Measurements from ENCODE around the gene POU3F1. TPM values are rescaled to one million over a fixed set of nuclear protein-coding genes. Genes with fewer than 3 reads are reported as not detected.
A peak's percentile ranks its signal among the peaks of the same experiment; 100 is the strongest.

The POU3F1 gene
- total and polyA plus RNA-seq, 10 of the 15 experiments (the other 5 are each of a cell fraction or from before 2014, with no cell fraction given), result 0.04 to 0.53 (median 0.10) TPM; not detected in 3

DNA sequence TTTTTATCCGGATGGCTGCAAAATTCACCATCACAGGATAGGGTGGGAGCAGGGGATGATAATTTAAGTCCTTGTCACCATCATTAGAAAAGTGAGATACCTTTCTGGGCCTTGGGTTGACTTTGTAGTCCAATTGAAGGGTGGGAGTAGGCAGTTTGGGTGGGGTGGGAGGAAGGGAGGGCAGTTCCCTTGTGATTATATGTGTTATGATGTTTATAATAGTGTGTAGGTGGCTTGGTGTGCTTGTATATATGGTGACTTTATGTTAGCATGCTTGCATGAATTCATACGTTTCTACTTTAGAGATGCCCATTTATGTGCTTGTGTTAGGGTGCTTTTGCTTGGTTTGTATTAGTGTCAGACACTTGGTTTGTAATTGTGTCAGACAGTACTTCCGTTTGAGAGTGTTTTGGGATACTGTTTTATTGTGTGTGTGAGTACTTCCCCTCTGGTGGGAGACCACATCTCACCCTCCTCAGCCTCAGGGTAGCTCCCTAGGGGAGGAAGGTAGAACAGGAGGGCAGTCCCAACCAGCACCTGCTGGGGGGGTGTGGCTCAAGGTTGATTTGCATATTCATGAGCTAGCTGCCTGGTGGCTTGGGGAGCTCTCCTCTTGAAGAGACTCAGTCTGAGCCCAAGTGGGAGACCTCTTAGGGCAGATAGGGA is 6.3 kb upstream of the POU3F1 start:
- ChIA-PET CTCF (interaction anchor here (0.5 to 4.5 kb wide), 13 partner anchors 10 to 782 kb away, joined by 3 to 92 read pairs (median 4); no protein-coding TSS in a partner anchor), SMC1A (ENCODE audit: uncharacterized antibody, unreplicated experiment) (interaction anchor here (0.7 to 23.8 kb wide), 14 partner anchors 9 to 195 kb away, joined by 3 to 316 read pairs (median 5); no protein-coding TSS in a partner anchor), RAD21 (ENCODE audit: unreplicated experiment) (interaction anchor here (0.5 to 5.2 kb wide), 15 partner anchors 10 to 533 kb away, joined by 3 to 61 read pairs (median 5); partner anchors contain the start of gene UTP11), POLR2A (interaction anchor here (0.5 to 4.2 kb wide), 13 partner anchors 9 to 219 kb away, joined by 3 to 32 read pairs (median 5); no protein-coding TSS in a partner anchor)
- no peak overlapping the region for H3K4me2 ChIP-seq (ENCODE audit: control insufficient read depth, insufficient read depth)
- no peak overlapping the region for H2AFZ ChIP-seq (ENCODE audit: control insufficient read depth, low read depth, low read length)
- H3K36me3 ChIP-seq (ENCODE audit: control insufficient read depth in 2 of 2, insufficient read depth in 2 of 2, low read length in 1 of 2), result no peaks in the 10 kb centered on the region
- H3K9ac ChIP-seq (ENCODE audit: control insufficient read depth, insufficient read depth, low read length), result no peak overlapping the region
- H3K4me3 ChIP-seq, result no peak overlapping the region
- H3K79me2 ChIP-seq (ENCODE audit: control insufficient read depth, insufficient read depth, low read length), result no peaks in the 10 kb centered on the region
- WGBS (ENCODE audit: insufficient coverage, insufficient replicate concordance, low lambda C conversion rate, missing lambda C conversion rate), result 8% methylated on average over 3 of the region's 3 CpGs
- in situ Hi-C loops (cut with MboI) (no loop called here), intact Hi-C loops (cut with micrococcal nuclease; ENCODE audit: unreplicated experiment) (no loop called here)
- DNase-seq (ENCODE audit: low read depth, low spot score), result peak; percentile 58
- no peaks in the 10 kb centered on the region for H3K9me3 ChIP-seq (replicated peaks; ENCODE audit: control insufficient read depth, insufficient read depth, low read length)
- H3K27me3 ChIP-seq (replicated peaks in 1 of 2; ENCODE audit: control insufficient read depth in 2 of 2, insufficient read depth in 2 of 2, low read length in 1 of 2), result no peaks in the 10 kb centered on the region
- no peak overlapping the region for H3K27ac ChIP-seq (ENCODE audit: control insufficient read depth, insufficient read depth)
- ATAC-seq, result peak; percentile 85
- peak; percentile 35 for FAIRE-seq
- peaks cover 29% of the 10 kb centered on the region for H3K4me1 ChIP-seq (ENCODE audit: control insufficient read depth, insufficient read depth, low read length)
- no peaks in the 10 kb centered on the region for H4K20me1 ChIP-seq (ENCODE audit: control insufficient read depth, insufficient read depth)
- BruUV-seq (replicated peaks), result no TSS peak
- TF ChIP-seq ATF7 (IDR thresholded peaks at IDR 0.05; ENCODE audit: low read depth), result 0 out of 2 replicates have a peak, but pooled peaks have one; percentile 4
- TF ChIP-seq BACH1 (IDR thresholded peaks at IDR 0.05; ENCODE audit: borderline replicate concordance), result no peak
- TF ChIP-seq MTA2 (IDR thresholded peaks at IDR 0.05; ENCODE audit: low read depth), result peak; percentile 56
- TF ChIP-seq RUNX3 (IDR thresholded peaks at IDR 0.05; ENCODE audit: low read length), result peak; percentile 54
- TF ChIP-seq NR2C1 (IDR thresholded peaks at IDR 0.05), result no peak
- no peak for TF ChIP-seq BRCA1 (IDR thresholded peaks at IDR 0.05; ENCODE audit: low read depth, low read length)
- TF ChIP-seq GATAD2B (conservative IDR thresholded peaks at IDR 0.05; ENCODE audit: low read depth), result peak; percentile 68
- TF ChIP-seq NBN (IDR thresholded peaks at IDR 0.05), result 0 out of 2 replicates have a peak, but pooled peaks have one; percentile 70
- no peak for TF ChIP-seq KAT2A (conservative IDR thresholded peaks at IDR 0.05; ENCODE audit: control insufficient read depth, low read depth, low read length)
- peak; percentile 22 for TF ChIP-seq CUX1 (IDR thresholded peaks at IDR 0.05; ENCODE audit: insufficient replicate concordance, low read depth, low read length)
- peak; percentile 59; the same call in 1 of the 2 replicates for TF ChIP-seq TCF12 (IDR thresholded peaks at IDR 0.05; ENCODE audit: low read depth, low read length)
- no peak for TF ChIP-seq ZZZ3 (IDR thresholded peaks at IDR 0.05; ENCODE audit: control insufficient read depth, insufficient read length, low read depth)
- no peak for TF ChIP-seq RELA (IDR thresholded peaks at IDR 0.05; ENCODE audit: borderline replicate concordance, partially characterized antibody)
- peak in 1 of 2 experiments; percentile 62; a peak in 2 of 4 replicates for TF ChIP-seq BHLHE40 (IDR thresholded peaks at IDR 0.05; ENCODE audit: borderline replicate concordance in 1 of 2, low read depth in 2 of 2, low read length in 1 of 2)
- no peak for TF ChIP-seq ETV6 (conservative IDR thresholded peaks at IDR 0.05 in 1 of 2, IDR thresholded peaks at IDR 0.05 in 1 of 2; ENCODE audit: borderline replicate concordance in 1 of 2, low read depth in 1 of 2)
- no peak; the same call in 1 of the 2 replicates for TF ChIP-seq ASH2L (IDR thresholded peaks at IDR 0.05; ENCODE audit: borderline replicate concordance, low read depth)
- TF ChIP-seq ZNF384 (IDR thresholded peaks at IDR 0.05; ENCODE audit: borderline replicate concordance, low read depth, low read length), result no peak
- TF ChIP-seq CBX3 (IDR thresholded peaks at IDR 0.05; ENCODE audit: borderline replicate concordance, low read depth), result no peak
- no peak for TF ChIP-seq KDM1A (IDR thresholded peaks at IDR 0.05; ENCODE audit: borderline replicate concordance)
- peak; percentile 72 for TF ChIP-seq NR2F1 (conservative IDR thresholded peaks at IDR 0.05)

Data from GM12878 (cell line).